HEK293 (cell line): ENCODE results near the gene ACRBP.

Source experiments
- CTCF ChIA-PET: fragments of 350-600 bp; formaldehyde crosslinking; extraction: SDS; loops from one replicate; lab custom pipeline; 2021; ENCODE audit warnings: antibody characterized with exemption; lab: Yijun Ruan, JAX
- POLR2A ChIA-PET: fragments of 300-600 bp; formaldehyde crosslinking; extraction: SDS; loops from one replicate; lab custom pipeline; 2020; ENCODE audit warnings: antibody characterized with exemption, inconsistent platforms; lab: Yijun Ruan, JAX
- H3K27ac ChIP-seq: fragments of 200-500 bp; sonication (Bioruptor generic); 2 replicates; pipeline ENCODE4 v1.5.1; 2014; ENCODE audit warnings: low read depth, low read length, control low read depth, inconsistent platforms; ENCODE audit errors: extremely low read depth
- H3K36me3 ChIP-seq, 2 experiments: fragments of 200-500 bp in 1 of 2; sonication (Bioruptor generic) in 1 of 2; 1 replicate in 1 of 2; 2 replicates in 1 of 2; pipeline ENCODE4 v1.5.1; 2014 to 2017; ENCODE audit warnings: inconsistent platforms in 2 of 2, low read length in 2 of 2; ENCODE audit not compliant: control insufficient read depth in 2 of 2, insufficient read depth in 1 of 2
- H3K4me1 ChIP-seq: fragments of 200-500 bp; sonication (Bioruptor generic); 2 replicates; pipeline ENCODE4 v1.5.1; 2014; ENCODE audit warnings: mild to moderate bottlenecking, low read length, inconsistent platforms; ENCODE audit not compliant: control insufficient read depth, insufficient read depth
- H3K4me3 ChIP-seq: 2 replicates; pipeline ENCODE4 v1.5.1; 2011; ENCODE audit warnings: low read depth, mild to moderate bottlenecking, control low read depth, low read length, moderate library complexity
- H3K9me3 ChIP-seq: fragments of 200-500 bp; sonication (Bioruptor generic); 2 replicates; pipeline ENCODE4 v1.5.1; 2014; ENCODE audit warnings: low read depth, low read length, inconsistent platforms; ENCODE audit not compliant: control insufficient read depth, insufficient read depth
- EGR2 ChIP-seq: fragments of 450-650 bp; formaldehyde crosslinking; IDR thresholded peaks from 2 replicates; pipeline ENCODE4 v1.5.1; 2016; ENCODE audit warnings: low read depth, missing biosample characterization, missing genetic modification characterization
- IKZF3 ChIP-seq: fragments of 450-650 bp; IDR thresholded peaks from 2 replicates; pipeline ENCODE4 v1.5.0; 2018; ENCODE audit warnings: missing biosample characterization, mild to moderate bottlenecking, missing genetic modification characterization, moderate library complexity
- KLF1 ChIP-seq: fragments of 450-650 bp; formaldehyde crosslinking; IDR thresholded peaks from 2 replicates; pipeline ENCODE4 v1.5.1; 2016; ENCODE audit warnings: missing biosample characterization, missing genetic modification characterization
- MYNN ChIP-seq: fragments of 450-650 bp; formaldehyde crosslinking; IDR thresholded peaks from 2 replicates; pipeline ENCODE4 v1.5.1; 2016; ENCODE audit warnings: missing biosample characterization, missing genetic modification characterization, borderline replicate concordance
- SCRT2 ChIP-seq: fragments of 450-650 bp; formaldehyde crosslinking; IDR thresholded peaks from 2 replicates; pipeline ENCODE4 v1.5.1; 2016; ENCODE audit warnings: missing biosample characterization, missing genetic modification characterization
- ZBTB1 ChIP-seq: fragments of 450-650 bp; formaldehyde crosslinking; IDR thresholded peaks from 2 replicates; pipeline ENCODE4 v1.5.1; 2016; ENCODE audit warnings: missing biosample characterization, missing genetic modification characterization
- ZBTB17 ChIP-seq: fragments of 450-650 bp; formaldehyde crosslinking; IDR thresholded peaks from 2 replicates; pipeline ENCODE4 v1.5.1; 2016; ENCODE audit warnings: missing biosample characterization, missing genetic modification characterization
- ZBTB21 ChIP-seq: fragments of 450-650 bp; formaldehyde crosslinking; IDR thresholded peaks from 2 replicates; pipeline ENCODE4 v1.5.1; 2017; ENCODE audit warnings: missing biosample characterization, missing genetic modification characterization
- ZEB2 ChIP-seq: fragments of 450-650 bp; formaldehyde crosslinking; IDR thresholded peaks from 2 replicates; pipeline ENCODE4 v1.5.1; 2016; ENCODE audit warnings: missing biosample characterization, missing genetic modification characterization
- ZNF132 ChIP-seq: fragments of 450-650 bp; formaldehyde crosslinking; IDR thresholded peaks from 2 replicates; pipeline ENCODE4 v1.5.1; 2017; ENCODE audit warnings: missing biosample characterization, missing genetic modification characterization, borderline replicate concordance
- ZNF292 ChIP-seq: fragments of 450-650 bp; formaldehyde crosslinking; IDR thresholded peaks from 2 replicates; pipeline ENCODE4 v1.5.1; 2016; ENCODE audit warnings: low read depth, missing biosample characterization, missing genetic modification characterization, borderline replicate concordance
- ZNF341 ChIP-seq: fragments of 450-650 bp; formaldehyde crosslinking; IDR thresholded peaks from 2 replicates; pipeline ENCODE4; 2016; ENCODE audit warnings: low read depth, missing biosample characterization, missing genetic modification characterization
- ZNF37A ChIP-seq: fragments of 450-650 bp; IDR thresholded peaks from 2 replicates; pipeline ENCODE4 v1.5.1; 2018; ENCODE audit warnings: missing biosample characterization, missing genetic modification characterization
- ZNF394 ChIP-seq: fragments of 450-650 bp; formaldehyde crosslinking; IDR thresholded peaks from 2 replicates; pipeline ENCODE4 v1.5.1; 2016; ENCODE audit warnings: missing biosample characterization, missing genetic modification characterization, mild to moderate bottlenecking, moderate library complexity, borderline replicate concordance
- ZNF785 ChIP-seq: fragments of 450-650 bp; formaldehyde crosslinking; IDR thresholded peaks from 2 replicates; pipeline ENCODE4 v1.5.1; 2016; ENCODE audit warnings: missing biosample characterization, missing genetic modification characterization
- ZSCAN23 ChIP-seq: fragments of 450-650 bp; formaldehyde crosslinking; IDR thresholded peaks from 2 replicates; pipeline ENCODE4 v1.5.1; 2016; ENCODE audit warnings: missing biosample characterization, missing genetic modification characterization
- TF ChIP-seq, protein P1 (sequence below): fragments of 450-650 bp; IDR thresholded peaks from 2 replicates; pipeline ENCODE4 v1.5.1; 2018; ENCODE audit warnings: missing biosample characterization, missing genetic modification characterization
- TF ChIP-seq, protein P2 (sequence below): fragments of 450-650 bp; IDR thresholded peaks from 2 replicates; pipeline ENCODE4 v1.5.1; 2018; ENCODE audit warnings: missing biosample characterization, mild to moderate bottlenecking, missing genetic modification characterization
- TF ChIP-seq, protein P3 (sequence below): fragments of 450-650 bp; formaldehyde crosslinking; IDR thresholded peaks from 2 replicates; pipeline ENCODE4 v1.5.1; 2016; ENCODE audit warnings: missing biosample characterization, missing genetic modification characterization
- TF ChIP-seq, protein P4 (sequence below): IDR thresholded peaks from 2 replicates; pipeline ENCODE4 v1.6.1; 2011; ENCODE audit warnings: mild to moderate bottlenecking, low read depth, low read length, borderline replicate concordance
- TF ChIP-seq, protein P5 (sequence below): fragments of 450-650 bp; formaldehyde crosslinking; IDR thresholded peaks from 2 replicates; pipeline ENCODE4 v1.5.1; 2016; ENCODE audit warnings: missing biosample characterization, missing genetic modification characterization
- TF ChIP-seq, protein P6 (sequence below): fragments of 450-650 bp; formaldehyde crosslinking; IDR thresholded peaks from 2 replicates; pipeline ENCODE4 v1.5.1; 2016; ENCODE audit warnings: missing biosample characterization, missing genetic modification characterization

Gene ACRBP

DNA sequence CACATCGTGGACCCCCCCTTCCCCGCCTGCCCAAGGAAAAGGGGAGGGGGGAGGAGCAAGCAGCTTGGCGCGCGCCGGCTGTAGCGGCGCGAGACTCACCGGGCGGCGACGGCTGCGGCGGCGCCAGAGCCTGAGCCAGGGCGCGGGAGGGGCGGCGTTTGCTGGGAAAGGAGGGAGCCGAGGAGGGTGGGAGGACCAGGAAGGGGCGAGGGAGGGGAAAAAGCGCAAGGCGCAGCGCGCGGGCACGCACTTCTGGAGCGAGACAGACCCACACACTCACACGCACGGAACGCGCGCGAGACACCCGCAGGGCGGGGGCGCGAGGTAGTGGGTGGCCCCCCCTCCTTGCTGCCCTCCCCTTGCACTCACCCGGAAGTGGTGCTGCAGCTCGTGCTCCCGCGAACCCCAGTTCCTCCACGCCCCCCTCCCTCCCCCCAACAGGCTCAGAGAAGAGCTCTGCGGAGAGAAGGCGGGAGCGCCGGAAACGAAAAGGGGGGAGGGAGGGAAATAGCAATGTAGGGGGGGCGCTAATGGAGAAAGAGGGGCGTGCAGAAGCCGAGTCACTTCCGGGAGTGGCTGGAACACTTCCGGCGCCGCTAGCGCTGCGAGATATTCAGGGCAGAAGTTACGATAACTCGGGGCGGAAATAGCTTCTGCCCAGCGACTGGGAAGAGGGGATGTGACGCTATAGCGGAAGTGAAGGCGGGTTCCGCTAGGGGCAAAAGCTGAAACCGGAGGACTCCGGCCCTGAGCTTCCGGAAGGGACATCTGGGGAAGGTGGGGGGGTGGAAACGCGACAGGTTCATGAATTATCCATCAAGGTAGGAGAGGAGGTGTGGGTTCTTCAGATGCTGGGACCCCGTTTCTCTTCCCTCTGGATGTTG, 42.0 kb upstream of the ACRBP start, which contains the start of gene ZNF384:
Gene ZNF384 (minus strand): TSS at position 377 of the 884 bp plus-strand sequence. CDS start 9,855 bp downstream, outside the sequence.
- CTCF ChIA-PET: interaction anchor here (0.6 to 1.2 kb wide), 8 partner anchors 21 to 183 kb away, joined by 3 to 4 read pairs (median 3); partner anchors contain the start of gene MLF2
- Histone ChIP-seq H3K4me3 (peak within 1 kb of the TSS; percentile 73), H3K27ac (peak within 1 kb of the TSS; percentile 99), H3K9me3 (no peaks in the 10 kb centered on the region), H3K4me1 (peaks cover 13% of the 10 kb centered on the region), H3K36me3 (peaks cover 12 to 22% of the 10 kb centered on the region in 2 experiments; a peak in 2 of 3 replicates)
- POLR2A ChIA-PET: interaction anchor here (0.5 to 2.2 kb wide), 47 partner anchors 8 to 501 kb away, joined by 3 to 104 read pairs (median 5); partner anchors contain the start of genes C12orf57, CDCA3, COPS7A and GAPDH
- peak; percentile 97 for TF ChIP-seq ZNF785 (tag by site-specific recombination)
- no peak for TF ChIP-seq ZNF37A (tag by site-specific recombination)
- no peak; the same call in 1 of the 2 replicates for TF ChIP-seq ZNF394
- peak; percentile 80; the same call in 1 of the 2 replicates for TF ChIP-seq KLF1 (tag by site-specific recombination)
- TF ChIP-seq SCRT2 (tag by site-specific recombination): peak; percentile 85
- TF ChIP-seq, protein P1, sequence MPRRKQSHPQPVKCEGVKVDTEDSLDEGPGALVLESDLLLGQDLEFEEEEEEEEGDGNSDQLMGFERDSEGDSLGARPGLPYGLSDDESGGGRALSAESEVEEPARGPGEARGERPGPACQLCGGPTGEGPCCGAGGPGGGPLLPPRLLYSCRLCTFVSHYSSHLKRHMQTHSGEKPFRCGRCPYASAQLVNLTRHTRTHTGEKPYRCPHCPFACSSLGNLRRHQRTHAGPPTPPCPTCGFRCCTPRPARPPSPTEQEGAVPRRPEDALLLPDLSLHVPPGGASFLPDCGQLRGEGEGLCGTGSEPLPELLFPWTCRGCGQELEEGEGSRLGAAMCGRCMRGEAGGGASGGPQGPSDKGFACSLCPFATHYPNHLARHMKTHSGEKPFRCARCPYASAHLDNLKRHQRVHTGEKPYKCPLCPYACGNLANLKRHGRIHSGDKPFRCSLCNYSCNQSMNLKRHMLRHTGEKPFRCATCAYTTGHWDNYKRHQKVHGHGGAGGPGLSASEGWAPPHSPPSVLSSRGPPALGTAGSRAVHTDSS: 0 out of 2 replicates have a peak, but pooled peaks have one; percentile 18
- no peak for TF ChIP-seq ZNF292
- TF ChIP-seq, protein P2, sequence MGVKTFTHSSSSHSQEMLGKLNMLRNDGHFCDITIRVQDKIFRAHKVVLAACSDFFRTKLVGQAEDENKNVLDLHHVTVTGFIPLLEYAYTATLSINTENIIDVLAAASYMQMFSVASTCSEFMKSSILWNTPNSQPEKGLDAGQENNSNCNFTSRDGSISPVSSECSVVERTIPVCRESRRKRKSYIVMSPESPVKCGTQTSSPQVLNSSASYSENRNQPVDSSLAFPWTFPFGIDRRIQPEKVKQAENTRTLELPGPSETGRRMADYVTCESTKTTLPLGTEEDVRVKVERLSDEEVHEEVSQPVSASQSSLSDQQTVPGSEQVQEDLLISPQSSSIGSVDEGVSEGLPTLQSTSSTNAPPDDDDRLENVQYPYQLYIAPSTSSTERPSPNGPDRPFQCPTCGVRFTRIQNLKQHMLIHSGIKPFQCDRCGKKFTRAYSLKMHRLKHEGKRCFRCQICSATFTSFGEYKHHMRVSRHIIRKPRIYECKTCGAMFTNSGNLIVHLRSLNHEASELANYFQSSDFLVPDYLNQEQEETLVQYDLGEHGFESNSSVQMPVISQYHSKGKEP (tag by site-specific recombination): no peak
- TF ChIP-seq, protein P3, sequence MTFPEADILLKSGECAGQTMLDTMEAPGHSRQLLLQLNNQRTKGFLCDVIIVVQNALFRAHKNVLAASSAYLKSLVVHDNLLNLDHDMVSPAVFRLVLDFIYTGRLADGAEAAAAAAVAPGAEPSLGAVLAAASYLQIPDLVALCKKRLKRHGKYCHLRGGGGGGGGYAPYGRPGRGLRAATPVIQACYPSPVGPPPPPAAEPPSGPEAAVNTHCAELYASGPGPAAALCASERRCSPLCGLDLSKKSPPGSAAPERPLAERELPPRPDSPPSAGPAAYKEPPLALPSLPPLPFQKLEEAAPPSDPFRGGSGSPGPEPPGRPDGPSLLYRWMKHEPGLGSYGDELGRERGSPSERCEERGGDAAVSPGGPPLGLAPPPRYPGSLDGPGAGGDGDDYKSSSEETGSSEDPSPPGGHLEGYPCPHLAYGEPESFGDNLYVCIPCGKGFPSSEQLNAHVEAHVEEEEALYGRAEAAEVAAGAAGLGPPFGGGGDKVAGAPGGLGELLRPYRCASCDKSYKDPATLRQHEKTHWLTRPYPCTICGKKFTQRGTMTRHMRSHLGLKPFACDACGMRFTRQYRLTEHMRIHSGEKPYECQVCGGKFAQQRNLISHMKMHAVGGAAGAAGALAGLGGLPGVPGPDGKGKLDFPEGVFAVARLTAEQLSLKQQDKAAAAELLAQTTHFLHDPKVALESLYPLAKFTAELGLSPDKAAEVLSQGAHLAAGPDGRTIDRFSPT (tag by site-specific recombination): peak; percentile 5; the same call in 1 of the 2 replicates
- TF ChIP-seq ZNF132 (tag by site-specific recombination): no peak
- TF ChIP-seq MYNN (tag by site-specific recombination): 0 out of 2 replicates have a peak, but pooled peaks have one; percentile 12
- TF ChIP-seq, protein P4, sequence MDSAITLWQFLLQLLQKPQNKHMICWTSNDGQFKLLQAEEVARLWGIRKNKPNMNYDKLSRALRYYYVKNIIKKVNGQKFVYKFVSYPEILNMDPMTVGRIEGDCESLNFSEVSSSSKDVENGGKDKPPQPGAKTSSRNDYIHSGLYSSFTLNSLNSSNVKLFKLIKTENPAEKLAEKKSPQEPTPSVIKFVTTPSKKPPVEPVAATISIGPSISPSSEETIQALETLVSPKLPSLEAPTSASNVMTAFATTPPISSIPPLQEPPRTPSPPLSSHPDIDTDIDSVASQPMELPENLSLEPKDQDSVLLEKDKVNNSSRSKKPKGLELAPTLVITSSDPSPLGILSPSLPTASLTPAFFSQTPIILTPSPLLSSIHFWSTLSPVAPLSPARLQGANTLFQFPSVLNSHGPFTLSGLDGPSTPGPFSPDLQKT: peak; percentile 86
- TF ChIP-seq, protein P5, sequence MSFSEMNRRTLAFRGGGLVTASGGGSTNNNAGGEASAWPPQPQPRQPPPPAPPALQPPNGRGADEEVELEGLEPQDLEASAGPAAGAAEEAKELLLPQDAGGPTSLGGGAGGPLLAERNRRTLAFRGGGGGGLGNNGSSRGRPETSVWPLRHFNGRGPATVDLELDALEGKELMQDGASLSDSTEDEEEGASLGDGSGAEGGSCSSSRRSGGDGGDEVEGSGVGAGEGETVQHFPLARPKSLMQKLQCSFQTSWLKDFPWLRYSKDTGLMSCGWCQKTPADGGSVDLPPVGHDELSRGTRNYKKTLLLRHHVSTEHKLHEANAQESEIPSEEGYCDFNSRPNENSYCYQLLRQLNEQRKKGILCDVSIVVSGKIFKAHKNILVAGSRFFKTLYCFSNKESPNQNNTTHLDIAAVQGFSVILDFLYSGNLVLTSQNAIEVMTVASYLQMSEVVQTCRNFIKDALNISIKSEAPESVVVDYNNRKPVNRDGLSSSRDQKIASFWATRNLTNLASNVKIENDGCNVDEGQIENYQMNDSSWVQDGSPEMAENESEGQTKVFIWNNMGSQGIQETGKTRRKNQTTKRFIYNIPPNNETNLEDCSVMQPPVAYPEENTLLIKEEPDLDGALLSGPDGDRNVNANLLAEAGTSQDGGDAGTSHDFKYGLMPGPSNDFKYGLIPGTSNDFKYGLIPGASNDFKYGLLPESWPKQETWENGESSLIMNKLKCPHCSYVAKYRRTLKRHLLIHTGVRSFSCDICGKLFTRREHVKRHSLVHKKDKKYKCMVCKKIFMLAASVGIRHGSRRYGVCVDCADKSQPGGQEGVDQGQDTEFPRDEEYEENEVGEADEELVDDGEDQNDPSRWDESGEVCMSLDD (tag by site-specific recombination): peak; percentile 100
- TF ChIP-seq ZBTB17 (tag by site-specific recombination): peak; percentile 87
- TF ChIP-seq, protein P6, sequence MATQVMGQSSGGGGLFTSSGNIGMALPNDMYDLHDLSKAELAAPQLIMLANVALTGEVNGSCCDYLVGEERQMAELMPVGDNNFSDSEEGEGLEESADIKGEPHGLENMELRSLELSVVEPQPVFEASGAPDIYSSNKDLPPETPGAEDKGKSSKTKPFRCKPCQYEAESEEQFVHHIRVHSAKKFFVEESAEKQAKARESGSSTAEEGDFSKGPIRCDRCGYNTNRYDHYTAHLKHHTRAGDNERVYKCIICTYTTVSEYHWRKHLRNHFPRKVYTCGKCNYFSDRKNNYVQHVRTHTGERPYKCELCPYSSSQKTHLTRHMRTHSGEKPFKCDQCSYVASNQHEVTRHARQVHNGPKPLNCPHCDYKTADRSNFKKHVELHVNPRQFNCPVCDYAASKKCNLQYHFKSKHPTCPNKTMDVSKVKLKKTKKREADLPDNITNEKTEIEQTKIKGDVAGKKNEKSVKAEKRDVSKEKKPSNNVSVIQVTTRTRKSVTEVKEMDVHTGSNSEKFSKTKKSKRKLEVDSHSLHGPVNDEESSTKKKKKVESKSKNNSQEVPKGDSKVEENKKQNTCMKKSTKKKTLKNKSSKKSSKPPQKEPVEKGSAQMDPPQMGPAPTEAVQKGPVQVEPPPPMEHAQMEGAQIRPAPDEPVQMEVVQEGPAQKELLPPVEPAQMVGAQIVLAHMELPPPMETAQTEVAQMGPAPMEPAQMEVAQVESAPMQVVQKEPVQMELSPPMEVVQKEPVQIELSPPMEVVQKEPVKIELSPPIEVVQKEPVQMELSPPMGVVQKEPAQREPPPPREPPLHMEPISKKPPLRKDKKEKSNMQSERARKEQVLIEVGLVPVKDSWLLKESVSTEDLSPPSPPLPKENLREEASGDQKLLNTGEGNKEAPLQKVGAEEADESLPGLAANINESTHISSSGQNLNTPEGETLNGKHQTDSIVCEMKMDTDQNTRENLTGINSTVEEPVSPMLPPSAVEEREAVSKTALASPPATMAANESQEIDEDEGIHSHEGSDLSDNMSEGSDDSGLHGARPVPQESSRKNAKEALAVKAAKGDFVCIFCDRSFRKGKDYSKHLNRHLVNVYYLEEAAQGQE (tag by site-specific recombination): 0 out of 2 replicates have a peak, but pooled peaks have one; percentile 15
- TF ChIP-seq ZEB2 (tag by site-specific recombination): peak; percentile 81
- peak; percentile 88 for TF ChIP-seq ZNF341 (tag by site-specific recombination)
- TF ChIP-seq ZBTB1 (tag by site-specific recombination): peak; percentile 61; the same call in 1 of the 2 replicates
- peak; percentile 98 for TF ChIP-seq ZBTB21 (tag by site-specific recombination)
- peak; percentile 78; the same call in 1 of the 2 replicates for TF ChIP-seq ZSCAN23
- TF ChIP-seq IKZF3 (tag by site-specific recombination): peak; percentile 68
- TF ChIP-seq EGR2 (tag by site-specific recombination): peak; percentile 84
